ENCODE measurements around the gene GRK5. TPM values are rescaled to one million over a fixed set of nuclear protein-coding genes. Genes with fewer than 3 reads are reported as not detected.
"Not testable (repeated sequence)": the region's sequence is repeated elsewhere in the genome, so short reads cannot be mapped to it uniquely, and the experiment has no call there.

Gene GRK5
- 4.6 and 7.1 TPM in 2 replicates for total RNA-seq (2014; rRNA removed; shearing (Covaris generic))

DNA sequence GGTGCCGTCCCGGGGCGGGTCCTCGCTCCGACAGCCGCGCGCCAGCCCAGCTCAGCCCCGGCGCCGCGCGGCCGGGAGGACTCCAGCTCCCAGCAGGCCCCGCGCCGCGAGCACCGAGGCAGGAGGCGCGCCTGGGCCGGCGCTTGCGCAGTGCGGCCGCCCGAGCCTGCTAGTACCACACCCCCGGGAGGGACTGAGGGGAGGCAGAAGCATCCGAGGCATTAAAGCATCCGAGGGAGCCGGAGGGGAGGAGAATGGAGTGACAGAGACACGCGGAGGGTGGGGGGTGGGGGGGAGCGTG, at the start of gene GRK5:
GRK5 (plus strand) TSS at position 206 of the 301 bp plus-strand sequence. CDS start 347 bp downstream, outside the sequence.
- DNase-seq (ENCODE audit: low spot score): peak; percentile 95

- DNase-seq (ENCODE audit: low spot score): no peak
These were observed 48.0 kb upstream of the GRK5 start for GRCh38 chr10:119159332-119159731.

- DNase-seq (ENCODE audit: low spot score): no peak
These were observed 45.5 kb upstream of the GRK5 start for GRCh38 chr10:119161680-119162451.

DNA sequence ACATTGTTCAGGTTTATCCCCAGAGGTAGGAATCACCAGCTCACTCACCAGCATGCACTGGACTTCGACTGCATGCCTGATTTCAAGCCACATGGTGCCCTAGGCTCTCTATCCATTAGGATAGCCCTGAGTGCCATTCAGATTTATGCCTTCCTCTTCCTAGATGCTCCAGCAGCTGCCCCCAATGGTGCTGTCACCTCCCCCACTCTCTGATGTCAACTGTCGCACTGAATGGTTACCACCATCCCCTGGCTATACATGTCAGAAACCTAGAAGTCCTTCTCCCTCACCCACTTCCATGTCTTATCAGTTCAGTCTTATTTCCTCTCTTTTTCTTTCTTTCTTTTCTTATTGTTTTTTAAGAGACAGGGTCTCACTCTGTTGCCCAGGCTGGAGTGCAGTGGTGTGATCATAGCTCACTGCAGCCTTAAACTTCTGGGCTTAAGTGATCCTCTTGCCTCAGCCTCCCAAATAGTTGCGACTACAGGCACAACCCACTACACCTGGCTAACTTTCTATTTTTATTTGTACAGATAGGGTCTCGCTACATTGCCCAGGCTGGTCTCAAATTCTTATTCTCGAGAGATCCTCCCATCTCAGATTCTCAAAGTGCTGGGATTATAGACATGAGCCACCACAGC, 44.8 kb upstream of the GRK5 start:
- DNase-seq (ENCODE audit: low spot score): no peak

GRCh38 chr10:119165171-119166117, 41.9 kb upstream of the GRK5 start, which contains the start of gene SFXN4:
SFXN4 (minus strand) TSS chr10:119165714; CDS start chr10:119165647, 67 bp downstream.
- DNase-seq (ENCODE audit: low spot score): peak; percentile 69

DNA sequence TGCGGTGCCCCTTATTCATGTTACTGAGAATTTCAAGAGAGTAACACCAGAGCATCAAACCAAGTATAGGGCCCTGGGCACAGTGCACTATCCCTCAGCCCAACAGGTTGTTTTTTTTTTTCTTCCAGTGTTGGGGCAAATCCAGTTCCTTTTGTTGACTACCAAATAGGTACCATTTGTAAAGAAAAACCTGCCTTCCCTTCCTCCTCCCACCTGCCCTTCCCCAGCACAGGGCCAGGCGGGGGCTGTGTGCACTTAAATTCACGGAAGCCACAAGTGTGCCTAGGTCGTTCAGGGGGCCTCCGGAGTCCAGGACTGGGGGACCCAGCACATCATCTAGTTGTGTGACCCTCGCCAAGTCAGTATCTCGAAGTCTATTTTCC, 41.3 kb upstream of the GRK5 start:
- DNase-seq (ENCODE audit: low spot score): no peak

- no peak for DNase-seq (ENCODE audit: low spot score)
These were observed 40.8 kb upstream of the GRK5 start for GRCh38 chr10:119166564-119166963.

DNA sequence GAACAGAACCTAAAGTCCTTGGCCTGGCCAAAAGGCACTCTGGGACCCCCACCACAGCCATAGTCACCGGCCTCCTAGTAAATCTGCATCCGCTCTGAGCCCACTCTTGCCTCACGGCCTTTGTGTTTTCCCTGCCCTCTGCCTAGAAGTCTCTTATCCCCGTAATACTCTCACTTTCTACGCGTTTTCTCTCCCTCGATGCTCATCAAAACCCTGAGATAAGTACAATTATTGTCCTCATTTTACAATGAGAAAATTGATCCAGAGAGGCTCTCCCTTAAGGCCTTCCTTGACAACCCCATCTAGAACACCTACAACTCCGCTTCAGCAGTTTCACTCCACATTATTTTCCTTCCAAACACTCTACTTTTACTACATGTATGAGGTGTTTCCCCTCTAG, 40.3 kb upstream of the GRK5 start:
- no peak for DNase-seq (ENCODE audit: low spot score)

GRCh38 chr10:119174109-119174508, 33.3 kb upstream of the GRK5 start:
- no peak for DNase-seq (ENCODE audit: low spot score)

DNA sequence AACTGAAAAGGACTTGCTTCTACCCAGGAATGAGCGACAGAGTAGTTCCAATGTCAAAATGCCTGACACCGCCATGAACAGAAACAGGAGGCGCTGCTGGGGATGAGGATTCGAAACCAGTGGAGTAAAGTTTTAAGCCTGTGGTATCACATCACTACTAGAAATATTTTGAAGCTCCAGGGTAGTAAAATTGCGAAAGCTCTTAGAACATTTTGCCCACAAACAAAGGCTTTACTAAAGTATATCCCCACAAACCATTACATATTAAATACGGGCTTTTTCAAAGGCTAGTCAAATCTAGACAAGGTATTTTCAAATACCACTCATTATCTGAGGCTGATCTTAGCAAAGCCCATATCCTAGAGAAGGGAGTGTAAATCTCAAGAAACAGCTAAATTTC, 31.2 kb upstream of the GRK5 start:
- no peak for DNase-seq (ENCODE audit: low spot score)

DNA sequence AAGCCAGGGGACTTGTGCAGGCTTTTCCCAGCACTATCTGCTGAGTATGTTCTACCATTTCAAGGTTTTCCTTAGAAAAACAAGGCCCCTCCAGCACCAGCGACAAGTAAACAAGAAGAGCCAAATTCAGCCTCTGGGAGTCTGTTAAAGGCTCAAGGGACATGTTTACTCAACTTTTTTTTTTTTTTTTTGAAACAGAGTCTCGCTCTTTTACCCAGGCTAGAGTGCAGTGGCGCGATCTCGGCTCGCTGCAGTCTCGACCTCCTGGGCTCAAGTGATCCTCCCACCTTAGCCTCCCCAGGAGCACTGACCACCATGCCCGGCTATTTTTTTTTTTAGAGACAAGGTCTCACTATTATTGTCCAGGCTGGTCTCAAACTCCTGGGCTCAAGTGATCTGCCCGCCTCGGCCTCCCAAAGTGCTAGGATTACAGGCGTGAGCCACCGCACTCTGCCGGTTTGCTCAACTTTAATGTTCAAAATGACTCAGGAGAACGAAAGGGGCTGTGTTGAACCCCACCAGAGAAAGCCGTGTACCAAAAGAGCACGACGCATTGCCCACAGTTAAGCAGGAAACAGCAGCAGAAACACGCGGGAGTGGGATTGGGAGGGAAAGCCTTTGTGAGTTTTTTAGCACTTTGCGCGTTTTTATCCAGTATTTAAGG, 29.5 kb upstream of the GRK5 start:
- DNase-seq (ENCODE audit: low spot score): no peak

DNA sequence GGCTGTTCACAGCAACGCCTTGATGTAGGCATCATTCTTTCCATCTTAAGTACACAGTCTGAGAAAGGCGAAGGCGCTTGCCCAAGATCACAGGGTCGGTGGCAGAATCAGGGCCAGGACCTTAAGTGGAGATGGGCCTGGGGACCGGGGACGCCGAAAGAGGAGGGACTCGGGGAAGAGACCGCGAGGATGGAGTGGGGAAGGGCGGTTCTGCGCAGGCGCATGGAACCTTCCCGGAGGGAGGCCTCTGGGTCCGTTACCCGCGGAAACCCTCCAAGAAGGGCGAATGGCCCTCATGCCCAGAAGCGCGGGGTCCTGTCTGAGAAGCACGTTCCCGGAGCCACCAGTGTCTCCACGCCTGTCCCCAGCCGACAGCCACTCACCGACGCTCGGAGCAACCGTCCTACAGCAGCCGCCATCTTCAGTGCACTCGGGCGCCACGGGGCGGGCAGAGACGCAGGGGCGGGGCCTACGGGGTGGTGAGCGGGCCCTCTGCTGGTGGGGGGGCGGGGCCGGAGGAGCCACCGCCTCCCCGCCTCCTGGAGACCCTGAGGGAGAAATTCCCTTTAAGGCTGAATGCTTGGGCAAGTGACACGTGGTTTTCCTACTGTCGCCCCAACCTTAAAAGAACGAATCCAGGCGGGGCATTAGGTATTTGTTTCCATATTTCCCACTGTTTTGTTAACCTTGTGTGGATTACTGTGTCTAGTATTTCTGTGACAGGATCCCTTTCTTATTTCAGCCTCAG, 28.8 kb upstream of the GRK5 start, which contains the start of gene PRDX3:
PRDX3 (minus strand) TSS at position 441 of the 748 bp plus-strand sequence; CDS start at position 419, 22 bp downstream.
- peak; percentile 91 for DNase-seq (ENCODE audit: low spot score)

DNA sequence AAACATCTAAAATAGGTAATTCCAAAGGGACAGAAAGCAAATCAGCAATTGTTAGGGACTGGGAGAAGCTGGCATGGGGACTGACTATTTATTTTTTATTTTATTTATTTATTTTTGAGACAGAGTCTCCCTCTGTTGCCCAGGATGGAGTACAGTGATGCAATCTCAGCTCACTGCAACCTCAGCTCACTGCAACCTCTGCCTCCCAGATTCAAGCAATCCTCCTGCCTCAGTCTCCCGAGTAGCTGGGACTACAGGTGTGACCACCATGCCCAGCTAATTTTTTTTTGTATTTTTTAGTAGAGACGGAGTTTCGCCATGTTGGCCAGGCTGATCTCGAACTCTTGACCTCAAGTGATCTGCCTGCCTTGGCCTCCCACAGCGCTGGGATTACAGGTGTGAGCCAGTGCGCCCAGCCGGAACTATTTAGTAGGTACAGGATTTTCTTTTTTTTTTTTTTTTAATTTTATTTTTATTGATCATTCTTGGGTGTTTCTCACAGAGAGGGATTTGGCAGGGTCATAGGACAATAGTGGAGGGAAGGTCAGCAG, 26.4 kb upstream of the GRK5 start:
- not testable (repeated sequence) for DNase-seq (ENCODE audit: low spot score)

DNA sequence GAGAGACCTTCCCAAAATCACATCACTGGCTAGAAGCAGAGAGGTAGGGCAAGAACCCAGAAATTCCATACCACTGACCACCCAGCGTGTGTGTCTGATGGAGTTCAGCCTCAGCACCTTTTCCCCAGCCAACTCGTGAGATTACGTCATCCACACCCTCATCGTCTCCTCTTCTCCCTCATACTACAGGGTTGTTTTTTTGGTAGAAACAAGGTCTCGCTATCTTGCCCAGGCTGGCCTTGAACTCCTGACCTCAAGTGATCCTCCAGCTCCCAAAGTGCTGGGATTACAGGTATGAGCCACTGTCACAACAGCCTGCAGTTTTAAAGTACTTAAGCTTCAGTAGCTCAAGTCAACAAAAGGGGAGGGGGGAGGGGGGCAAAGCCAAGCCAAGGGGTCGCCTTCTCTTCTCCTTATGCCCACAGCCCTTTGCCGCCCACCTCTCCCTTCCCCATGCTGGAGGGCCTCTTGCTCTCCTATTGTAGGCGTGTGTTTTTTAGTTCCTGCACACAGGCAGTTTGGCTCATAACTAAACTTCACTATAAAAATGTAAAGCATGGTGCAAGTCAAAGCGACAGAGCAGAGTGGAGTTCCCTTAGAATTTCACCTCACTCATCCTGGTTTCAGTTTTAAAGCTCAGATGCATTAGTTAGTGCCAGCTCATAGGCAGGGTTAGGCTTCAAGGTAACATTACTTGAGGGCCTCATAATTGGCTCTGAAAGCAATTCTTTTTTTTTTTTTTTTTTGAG, 23.5 kb upstream of the GRK5 start:
- no peak for DNase-seq (ENCODE audit: low spot score)

GRCh38 chr10:119189811-119190282, 17.5 kb upstream of the GRK5 start:
- no peak for DNase-seq (ENCODE audit: low spot score)

DNA sequence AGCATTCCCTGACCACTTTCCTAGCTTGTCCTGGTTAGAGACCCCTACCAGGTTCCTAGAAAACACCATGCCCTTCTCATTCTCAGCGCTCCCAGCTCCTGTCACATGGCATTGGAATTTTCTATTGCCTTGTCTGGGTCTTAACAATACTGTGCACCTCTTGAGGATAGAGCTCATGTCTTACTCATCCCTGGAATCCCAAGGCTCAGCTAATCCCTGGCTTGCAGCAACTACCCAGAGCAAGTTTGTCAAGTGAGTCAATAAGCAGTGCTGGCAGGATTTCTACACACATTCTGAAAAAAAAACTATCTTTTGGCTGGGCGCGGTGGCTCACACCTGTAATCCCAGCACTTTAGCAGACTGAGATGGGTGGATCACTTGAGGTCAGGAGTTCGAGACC, 17.0 kb upstream of the GRK5 start:
- DNase-seq (ENCODE audit: low spot score): no peak

DNA sequence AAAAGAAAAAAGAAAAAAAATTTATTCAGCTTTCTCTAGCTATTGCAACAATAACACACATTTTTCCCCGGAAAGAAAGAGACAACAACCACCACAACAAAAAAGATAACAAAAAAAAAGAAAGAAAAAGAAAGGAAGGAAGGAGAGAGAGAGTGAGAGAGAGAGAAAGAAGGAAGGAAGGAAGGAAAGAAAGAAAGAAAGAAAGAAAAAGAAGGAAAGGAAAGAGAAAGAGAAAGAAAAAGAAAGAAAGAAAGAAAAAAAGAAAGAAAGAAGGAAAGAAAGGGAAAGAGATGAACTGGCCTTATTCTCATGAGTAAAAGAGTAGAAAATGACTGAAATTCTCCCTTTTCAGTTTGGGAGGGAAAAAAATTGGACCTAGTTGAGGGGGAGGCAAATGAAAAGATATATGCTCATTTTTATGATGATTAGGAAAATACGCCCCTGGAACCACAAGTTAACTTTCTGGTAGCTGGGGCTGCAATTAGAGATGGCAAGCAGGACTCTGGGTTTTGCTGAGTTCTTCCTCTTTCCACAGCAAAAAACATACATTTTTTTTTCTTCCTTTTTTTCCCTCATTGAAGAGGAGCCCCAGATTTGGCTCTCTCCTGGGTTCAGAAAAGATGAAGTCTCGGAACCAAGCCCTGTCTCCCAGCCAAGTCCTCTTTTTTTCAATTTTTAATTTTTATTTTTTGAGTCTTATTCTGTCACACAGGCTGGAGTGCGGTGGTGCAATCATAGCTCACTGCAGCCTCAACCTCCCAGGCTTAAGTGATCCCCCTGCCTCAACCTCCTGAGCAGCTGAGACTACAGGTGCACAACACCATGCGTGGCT, 16.2 kb upstream of the GRK5 start:
- no peak for DNase-seq (ENCODE audit: low spot score)

DNA sequence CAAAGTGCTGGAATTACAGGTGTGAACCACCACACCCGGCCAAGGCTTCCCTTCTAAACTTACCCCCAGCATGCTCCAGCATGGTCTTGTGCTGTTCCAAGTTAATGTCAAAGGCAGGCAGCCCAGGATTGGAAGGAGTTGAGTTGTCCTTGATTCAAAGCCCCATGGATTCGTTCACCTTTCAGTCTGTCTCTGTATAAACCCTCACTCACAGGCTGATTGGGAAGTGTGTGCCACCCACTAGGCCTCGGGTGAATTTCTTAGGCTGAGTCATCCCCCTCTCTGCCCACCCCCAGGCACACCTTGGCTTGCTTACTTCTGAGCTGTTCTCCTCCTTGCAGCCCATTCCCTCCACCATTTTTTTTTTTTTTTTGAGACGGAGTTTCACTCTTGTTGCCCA, 15.5 kb upstream of the GRK5 start:
- no peak for DNase-seq (ENCODE audit: low spot score)

DNA sequence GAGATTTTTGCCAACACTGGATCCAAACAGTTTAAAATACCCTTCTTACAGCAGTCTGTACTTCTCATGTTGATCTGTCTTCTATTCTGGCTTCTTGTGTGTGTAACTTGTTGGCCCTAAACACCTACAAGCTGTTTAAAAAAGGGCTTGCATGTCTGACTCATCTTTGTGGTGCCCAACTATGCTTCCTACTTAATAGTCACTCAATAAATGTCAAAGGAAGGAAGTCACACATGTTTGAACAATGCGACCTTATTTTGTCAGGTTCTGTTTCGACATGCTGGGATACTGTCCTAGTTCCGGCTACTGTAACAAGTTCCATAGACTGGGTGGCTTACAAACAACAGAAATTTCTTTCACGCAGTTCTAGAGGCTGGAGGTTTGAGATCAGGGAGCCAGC, 9.4 kb upstream of the GRK5 start:
- no peak for DNase-seq (ENCODE audit: low spot score)

Measured in HT-29 (cell line).